HCT116 (cell line): ENCODE results near the gene OLFML3. TPM values are rescaled to one million over a fixed set of nuclear protein-coding genes. Genes with fewer than 3 reads are reported as not detected.

Experiments used
- ELF1 ChIP-seq: IDR thresholded peaks from 2 replicates; pipeline ENCODE4 v1.6.1; 2012; ENCODE audit warnings: low read depth, borderline replicate concordance
- POLR2AphosphoS5 ChIP-seq: IDR thresholded peaks from 2 replicates; pipeline ENCODE4 v1.6.1; 2011; ENCODE audit warnings: mild to moderate bottlenecking, low read depth, low read length, moderate library complexity
- SIN3A ChIP-seq: IDR thresholded peaks from 2 replicates; pipeline ENCODE4 v1.6.1; 2012; ENCODE audit warnings: low read depth
- YY1 ChIP-seq: IDR thresholded peaks from 2 replicates; pipeline ENCODE4 v1.6.1; 2011; ENCODE audit warnings: low read length, low read depth, moderate library complexity, mild to moderate bottlenecking; ENCODE audit not compliant: insufficient replicate concordance; ENCODE audit errors: extremely low read depth
- ZNF274 ChIP-seq: fragments of 200-500 bp; sonication (Bioruptor generic); IDR thresholded peaks from 2 replicates; pipeline ENCODE4 v1.6.1; 2014; ENCODE audit warnings: mild to moderate bottlenecking, low read depth, low read length, inconsistent platforms
- total RNA-seq: library from RNA; stranded (reverse); gene quantifications from one replicate; pipeline ENCODE4 v1.2.1, GENCODE V29; 2021; ENCODE audit not compliant: unreplicated experiment

OLFML3 gene
- total RNA-seq, 1 experiment from 2014 or later: 0.25 TPM

- TF ChIP-seq ELF1 (no peak), SIN3A (no peak), POLR2AphosphoS5 (no peak), YY1 (no peak), ZNF274 (no peak)
Observed at GRCh38 chr1:114026797-114027196, 47.5 kb downstream of the OLFML3 start (continued).

Other genes starting within 250 kb of the OLFML3 start
- gene PHTF1, start 220.0 kb upstream of the OLFML3 start, total RNA-seq: 11.4 TPM
- gene RSBN1, start 167.0 kb upstream of the OLFML3 start, total RNA-seq: 16.6 TPM
- gene PTPN22, start 107.8 kb upstream of the OLFML3 start, total RNA-seq: 0.17 TPM
- 0.54 TPM for gene BCL2L15, start 91.9 kb upstream of the OLFML3 start, total RNA-seq
- gene AP4B1, start 74.7 kb upstream of the OLFML3 start, total RNA-seq: 11.1 TPM
- 13.4 TPM for gene DCLRE1B, start 74.1 kb upstream of the OLFML3 start, total RNA-seq
- gene HIPK1, start 50.1 kb upstream of the OLFML3 start, total RNA-seq: 40.1 TPM
- gene SYT6, start 174.4 kb downstream of the OLFML3 start, total RNA-seq: not detected